HG03025 (cell line): ENCODE data around the gene APBA3.

Source experiments
- ATAC-seq: cut with Tn5 transposase; IDR thresholded peaks from one replicate; pipeline ENCODE4 v1.9.1; 2021; ENCODE audit warnings: mild to moderate bottlenecking, moderate library complexity; ENCODE audit not compliant: unreplicated experiment, low FRiP score

Gene APBA3

GRCh38 chr19:3753631-3754410 lies 7.7 kb downstream of the APBA3 start:
- no peak for ATAC-seq

- no peak for ATAC-seq
Measured at GRCh38 chr19:3752492-3752891, 9.0 kb downstream of the APBA3 start.

- no peak for ATAC-seq
Measured at GRCh38 chr19:3751236-3751635, 10.3 kb downstream of the APBA3 start.

GRCh38 chr19:3750211-3750610 lies 11.3 kb downstream of the APBA3 start:
- no peak for ATAC-seq

- ATAC-seq: no peak
Measured at GRCh38 chr19:3748965-3749364, 12.5 kb downstream of the APBA3 start.

- ATAC-seq: no peak
Measured at GRCh38 chr19:3746371-3747056, 15.0 kb downstream of the APBA3 start.

- ATAC-seq: no peak
Measured at GRCh38 chr19:3745363-3746045, 16.0 kb downstream of the APBA3 start.

- ATAC-seq: no peak
Measured at GRCh38 chr19:3743486-3743885, 18.0 kb downstream of the APBA3 start.

- ATAC-seq: no peak
Measured at GRCh38 chr19:3740431-3740830, 21.1 kb downstream of the APBA3 start.

GRCh38 chr19:3738477-3739220 lies 22.8 kb downstream of the APBA3 start:
- no peak for ATAC-seq

GRCh38 chr19:3737487-3738205 lies 23.8 kb downstream of the APBA3 start:
- no peak for ATAC-seq

GRCh38 chr19:3736106-3736724 lies 25.3 kb downstream of the APBA3 start:
- no peak for ATAC-seq

GRCh38 chr19:3734310-3734600 lies 27.2 kb downstream of the APBA3 start:
- ATAC-seq: no peak

- ATAC-seq: no peak
Measured at GRCh38 chr19:3733549-3734309, 27.8 kb downstream of the APBA3 start.

GRCh38 chr19:3732108-3732507 lies 29.4 kb downstream of the APBA3 start:
- no peak for ATAC-seq

- no peak for ATAC-seq
Measured at GRCh38 chr19:3730457-3730958, 31.0 kb downstream of the APBA3 start.

- no peak for ATAC-seq
Measured at GRCh38 chr19:3725640-3726310, 35.7 kb downstream of the APBA3 start.

GRCh38 chr19:3725121-3725520 lies 36.4 kb downstream of the APBA3 start:
- ATAC-seq: no peak
